IMR-90 (cell line): Measurements from ENCODE around the gene SLC37A1. TPM values are rescaled to one million over a fixed set of nuclear protein-coding genes. Genes with fewer than 3 reads are reported as not detected.

ENCODE experiments used
- ATAC-seq: fragments of 200-7000 bp; cut with Tn5 transposase; 2 replicates; pipeline ENCODE4 v1.9.1; 2020; ENCODE audit warnings: low read depth, mild to moderate bottlenecking, moderate library complexity
- BruUV-seq: library from RNA; stranded (reverse); fragments of 400-500 nt; replicated peaks from 2 replicates; lab custom pipeline; 2021; lab: Mats Ljungman, UMichigan
- CTCF ChIA-PET: fragments of 300-600 bp; formaldehyde crosslinking; extraction: SDS; loops from one replicate; lab custom pipeline; 2021; ENCODE audit warnings: antibody characterized with exemption; lab: Yijun Ruan, JAX
- POLR2A ChIA-PET: fragments of 300-600 bp; sonication (Branson Sonifier 250); formaldehyde crosslinking; loops from one replicate; lab custom pipeline; 2022; ENCODE audit warnings: antibody characterized with exemption; ENCODE audit not compliant: unreplicated experiment; lab: Charles Lee
- DNase-seq: peaks from one replicate; pipeline ENCODE4 v3.0.0; 2013
- H2AFZ ChIP-seq: replicated peaks from 2 replicates; pipeline ENCODE3; 2013; ENCODE audit warnings: low read length, mild to moderate bottlenecking; ENCODE audit not compliant: poor library complexity
- H2AK5ac ChIP-seq: 2 replicates; pipeline ENCODE4 v1.6.1; 2013; ENCODE audit warnings: low read depth, low read length, inconsistent platforms
- H2AK9ac ChIP-seq: replicated peaks from 2 replicates; pipeline ENCODE3; 2013; ENCODE audit warnings: mild to moderate bottlenecking, low read depth, low read length, moderate library complexity; ENCODE audit not compliant: poor library complexity
- H2BK120ac ChIP-seq: 2 replicates; pipeline ENCODE4 v1.6.1; 2013; ENCODE audit warnings: low read depth, low read length, inconsistent platforms
- H2BK15ac ChIP-seq: 3 replicates; pipeline ENCODE4 v1.6.1; 2013; ENCODE audit warnings: low read depth, low read length, inconsistent platforms
- H2BK20ac ChIP-seq: 2 replicates; pipeline ENCODE4 v1.6.1; 2013; ENCODE audit warnings: low read depth, mild to moderate bottlenecking, inconsistent platforms, low read length, moderate library complexity
- H2BK5ac ChIP-seq: 2 replicates; pipeline ENCODE4 v1.6.1; 2013; ENCODE audit warnings: mild to moderate bottlenecking, low read depth, low read length, inconsistent platforms; ENCODE audit not compliant: poor library complexity, severe bottlenecking
- H3K14ac ChIP-seq: replicated peaks from 2 replicates; pipeline ENCODE4 v1.6.1; 2013; ENCODE audit warnings: low read depth, low read length, inconsistent platforms
- H3K18ac ChIP-seq: 2 replicates; pipeline ENCODE4 v1.6.1; 2013; ENCODE audit warnings: low read depth, low read length, control low read depth
- H3K23ac ChIP-seq: 2 replicates; pipeline ENCODE4 v1.6.1; 2013; ENCODE audit warnings: low read depth, low read length, inconsistent platforms
- H3K27ac ChIP-seq: 2 replicates; pipeline ENCODE4 v1.5.1; 2013; ENCODE audit warnings: mild to moderate bottlenecking, control low read depth, low read length; ENCODE audit not compliant: insufficient read depth
- H3K27me3 ChIP-seq: 2 replicates; pipeline ENCODE4 v1.6.1; 2013; ENCODE audit warnings: low read length; ENCODE audit not compliant: control insufficient read depth, insufficient read depth
- H3K36me3 ChIP-seq: 2 replicates; pipeline ENCODE4 v1.6.1; 2013; ENCODE audit warnings: low read length, mixed read lengths; ENCODE audit not compliant: control insufficient read depth, insufficient read depth
- H3K4ac ChIP-seq: 2 replicates; pipeline ENCODE4 v1.6.1; 2013; ENCODE audit warnings: low read depth, low read length, inconsistent platforms
- H3K4me1 ChIP-seq: 2 replicates; pipeline ENCODE4 v1.6.1; 2013; ENCODE audit warnings: low read length, mixed read lengths; ENCODE audit not compliant: control insufficient read depth, insufficient read depth
- H3K4me2 ChIP-seq: 2 replicates; pipeline ENCODE4 v1.6.1; 2013; ENCODE audit warnings: low read depth, mild to moderate bottlenecking, control low read depth, low read length, moderate library complexity
- H3K4me3 ChIP-seq: 2 replicates; pipeline ENCODE4 v1.5.1; 2013; ENCODE audit warnings: low read depth, mild to moderate bottlenecking, control low read depth, low read length, moderate library complexity; ENCODE audit not compliant: insufficient read depth
- H3K56ac ChIP-seq: 2 replicates; pipeline ENCODE4 v1.6.1; 2013; ENCODE audit warnings: low read length, inconsistent platforms; ENCODE audit not compliant: insufficient read depth; ENCODE audit errors: extremely low read depth
- H3K79me1 ChIP-seq, 2 experiments: 2 replicates each; pipeline ENCODE4 v1.6.1; 2013; ENCODE audit warnings: low read length in 2 of 2, inconsistent platforms in 1 of 2, low read depth in 1 of 2
- H3K9ac ChIP-seq: 2 replicates; pipeline ENCODE4 v1.6.1; 2013; ENCODE audit warnings: low read depth, low read length, control low read depth
- H3K9me1 ChIP-seq: 2 replicates; pipeline ENCODE4 v1.6.1; 2013; ENCODE audit warnings: low read length, inconsistent platforms; ENCODE audit not compliant: insufficient read depth
- H3K9me3 ChIP-seq: 2 replicates; pipeline ENCODE4 v1.6.1; 2013; ENCODE audit warnings: low read length; ENCODE audit not compliant: control insufficient read depth, insufficient read depth
- H4K20me1 ChIP-seq: 2 replicates; pipeline ENCODE4 v1.6.1; 2013; ENCODE audit warnings: low read length, inconsistent platforms; ENCODE audit not compliant: insufficient read depth
- H4K5ac ChIP-seq: 2 replicates; pipeline ENCODE4 v1.6.1; 2013; ENCODE audit warnings: mild to moderate bottlenecking, low read depth, low read length, control low read depth
- H4K8ac ChIP-seq, 2 experiments: 2 replicates each; pipeline ENCODE4 v1.6.1; 2013; ENCODE audit warnings: low read depth in 2 of 2, low read length in 2 of 2, control low read depth in 1 of 2, inconsistent platforms in 1 of 2
- H4K91ac ChIP-seq: 2 replicates; pipeline ENCODE4 v1.6.1; 2013; ENCODE audit warnings: low read depth, low read length, inconsistent platforms; ENCODE audit not compliant: insufficient read depth
- CEBPB ChIP-seq: IDR thresholded peaks from 2 replicates; pipeline ENCODE4 v1.6.1; 2012; ENCODE audit warnings: low read depth, low read length, improper control_type of control experiment
- MXI1 ChIP-seq: IDR thresholded peaks from 2 replicates; pipeline ENCODE4 v1.6.1; 2012; ENCODE audit warnings: low read depth, mild to moderate bottlenecking, low read length, moderate library complexity, borderline replicate concordance
- RAD21 ChIP-seq: IDR thresholded peaks from 2 replicates; pipeline ENCODE4 v1.6.1; 2012; ENCODE audit warnings: low read length, improper control_type of control experiment
- WGBS, 2 experiments: methylation state at CpG; one replicate each; pipeline versions ENCODE4 v1.1.5 to v1.1.7; 2013; ENCODE audit warnings: missing lambda C conversion rate in 2 of 2; ENCODE audit not compliant: insufficient read length in 1 of 2; ENCODE audit errors: extremely low coverage in 2 of 2; 5-methylcytosine and 5-hydroxymethylcytosine counted together
- dilution Hi-C: fragments of 300-500 bp; cut with HindIII; formaldehyde crosslinking; loops from one replicate; pipeline ENCODE4 v1.14.3; 2018; ENCODE audit warnings: low sequenced_read_pairs; ENCODE audit not compliant: unreplicated experiment
- in situ Hi-C: fragments of 300-500 bp; cut with MboI; formaldehyde crosslinking; loops from 3 replicates; pipeline ENCODE4 v1.14.3; 2019; ENCODE audit warnings: low sequenced_read_pairs, inconsistent platforms, mixed read lengths
- intact Hi-C: fragments of 100-400 bp; cut with micrococcal nuclease; formaldehyde crosslinking; loops from 2 replicates; pipeline ENCODE4 v1.10.0; 2022
- polyA plus RNA-seq, 3 experiments: library from polyadenylated mRNA; depleted of rRNA; stranded (reverse); fragments of >200 nt; gene quantifications; 2 replicates each; pipeline ENCODE4 v1.2.3, GENCODE V29; 2012; ENCODE audit warnings: low replicate concordance in 1 of 3
- total RNA-seq: library from RNA; depleted of rRNA; stranded (reverse); fragments of >200 nt; gene quantifications from 2 replicates; pipeline ENCODE4 v1.2.3, GENCODE V29; 2012

The SLC37A1 gene
- total and polyA plus RNA-seq, 2 of the 4 experiments (the other 2 are of a cell fraction): 0.36 to 0.48 TPM

DNA sequence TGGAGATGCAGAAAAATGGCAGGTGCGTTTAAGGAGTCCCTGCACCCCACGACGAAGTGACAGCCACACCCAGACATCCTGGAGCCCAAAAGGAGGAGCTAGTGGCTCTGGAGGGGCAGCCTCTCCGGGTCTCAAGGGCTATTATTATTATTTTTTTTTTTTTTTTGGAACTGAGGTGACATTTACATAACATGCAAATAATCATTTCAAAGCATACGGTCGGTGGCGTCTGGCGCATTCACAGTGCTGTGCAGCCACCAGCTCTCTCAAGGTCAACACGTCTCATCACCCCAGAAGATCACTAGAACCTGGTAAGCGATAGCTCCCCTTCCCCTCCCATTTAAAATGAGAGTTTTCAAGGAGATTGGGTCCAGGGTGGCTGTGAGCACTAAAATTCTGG lies 72.2 kb downstream of the SLC37A1 start:
- no peaks in the 10 kb centered on the region for H3K36me3 ChIP-seq
- WGBS, 2 experiments: no CpG with 5 or more reads among the region's 10 CpGs
- BruUV-seq: no TSS peak
- H4K8ac ChIP-seq: no peak overlapping the region
- no peak overlapping the region for H2BK5ac ChIP-seq
- no peak overlapping the region for H4K91ac ChIP-seq
- no peak overlapping the region for H2AFZ ChIP-seq
- H2BK120ac ChIP-seq: no peak overlapping the region
- H3K27ac ChIP-seq: no peak overlapping the region
- H3K56ac ChIP-seq: no peak overlapping the region
- in situ Hi-C loops (loop anchor here (10.0 kb wide), 1 partner anchor 199 kb away; no protein-coding TSS in a partner anchor), intact Hi-C loops (no loop called here), dilution Hi-C loops (no loop called here)
- H3K9me3 ChIP-seq: no peaks in the 10 kb centered on the region
- no peak overlapping the region for H2BK15ac ChIP-seq
- no peak overlapping the region for H2BK20ac ChIP-seq
- no peak for ATAC-seq
- no peak overlapping the region for H3K9ac ChIP-seq
- no peak overlapping the region for H3K4me2 ChIP-seq
- no peak overlapping the region for H3K18ac ChIP-seq
- no peak overlapping the region for H3K4ac ChIP-seq
- no peak for DNase-seq
- H3K9me1 ChIP-seq: no peaks in the 10 kb centered on the region
- H3K4me1 ChIP-seq: no peaks in the 10 kb centered on the region
- H4K20me1 ChIP-seq: no peaks in the 10 kb centered on the region
- H4K5ac ChIP-seq: no peak overlapping the region
- H3K14ac ChIP-seq: no peak overlapping the region
- H2AK9ac ChIP-seq: no peak overlapping the region
- POLR2A ChIA-PET: no interaction called here
- no peaks in the 10 kb centered on the region for H3K79me1 ChIP-seq
- no peak overlapping the region for H2AK5ac ChIP-seq
- CTCF ChIA-PET: interaction anchor here (0.6 kb wide), 1 partner anchor 36 kb away, joined by 4 read pairs; no protein-coding TSS in a partner anchor
- H3K4me3 ChIP-seq: no peak overlapping the region
- peaks cover 14% of the 10 kb centered on the region for H3K27me3 ChIP-seq
- TF ChIP-seq MXI1 (no peak), CEBPB (no peak), RAD21 (no peak)
- H3K23ac ChIP-seq: no peak overlapping the region
